Neutrophil (primary cell): Measurements from ENCODE around the gene SEPHS1.

ENCODE experiments used
- H3K27ac ChIP-seq: fragments of 200-600 bp; sonication (generic); 2 replicates; pipeline ENCODE4 v1.5.1; 2016; ENCODE audit warnings: mild to moderate bottlenecking, moderate library complexity
- H3K27me3 ChIP-seq: fragments of 200-600 bp; sonication (generic); 2 replicates; pipeline ENCODE4 v1.6.0; 2016; ENCODE audit warnings: mild to moderate bottlenecking
- H3K36me3 ChIP-seq: fragments of 200-600 bp; sonication (generic); 2 replicates; pipeline ENCODE4 v1.5.1; 2017
- H3K4me1 ChIP-seq, 2 experiments: fragments of 200-600 bp in 1 of 2; sonication (generic) in 1 of 2; 1 replicate in 1 of 2; 2 replicates in 1 of 2; pipeline versions ENCODE4 v1.5.1 to v1.6.1; 2013 to 2016; ENCODE audit warnings: low read depth in 1 of 2, low read length in 1 of 2, mild to moderate bottlenecking in 1 of 2, moderate library complexity in 1 of 2; ENCODE audit not compliant: control insufficient read depth in 1 of 2, insufficient read depth in 1 of 2
- H3K4me3 ChIP-seq, 2 experiments: fragments of 200-600 bp in 1 of 2; sonication (generic) in 1 of 2; 1 replicate in 1 of 2; 2 replicates in 1 of 2; pipeline ENCODE4 v1.5.1; 2013 to 2016; ENCODE audit warnings: low read depth in 1 of 2, low read length in 1 of 2, mild to moderate bottlenecking in 1 of 2, moderate library complexity in 1 of 2
- H3K9me3 ChIP-seq: fragments of 200-600 bp; sonication (generic); 2 replicates; pipeline ENCODE4 v1.5.1; 2016
- TF ChIP-seq, protein P1 (sequence below): fragments of 200-600 bp; sonication (generic); IDR thresholded peaks from 2 replicates; pipeline ENCODE4 v1.5.1; 2016; ENCODE audit warnings: antibody characterized with exemption

Gene SEPHS1

DNA sequence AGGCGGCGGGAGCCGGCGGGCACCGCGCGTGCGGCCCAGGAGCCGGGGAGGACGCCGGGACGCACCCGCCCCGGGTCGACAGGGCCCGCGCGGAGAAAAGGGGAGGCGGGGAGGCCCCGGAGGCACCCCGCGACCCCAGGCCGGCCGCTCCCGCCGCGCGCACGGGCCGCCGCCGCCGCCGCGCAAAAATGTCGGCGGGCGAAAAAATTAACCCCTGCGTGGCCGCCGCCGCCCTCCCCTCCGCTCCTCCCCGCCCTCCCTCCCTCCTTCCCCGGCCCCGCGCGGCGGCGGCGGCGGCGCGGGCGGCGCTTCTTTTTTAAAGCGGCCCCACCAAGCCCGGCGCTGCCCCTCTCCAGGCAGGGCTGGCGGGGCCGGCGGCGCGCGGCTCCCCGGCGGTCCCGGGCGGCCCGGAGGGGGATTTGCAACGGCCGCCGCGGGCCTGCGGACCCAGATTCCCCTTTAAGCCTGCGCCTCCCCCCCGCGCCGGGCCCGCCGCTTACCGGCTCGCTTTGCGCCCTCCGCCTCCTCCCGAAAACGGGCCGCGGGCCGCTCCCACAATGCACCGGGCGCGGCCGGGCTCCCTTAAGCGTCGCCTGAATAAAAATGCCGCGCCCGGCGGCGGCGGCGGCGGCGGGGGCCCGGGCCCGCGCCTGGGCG, 465 bp downstream of the SEPHS1 start:
- no peaks in the 10 kb centered on the region for H3K9me3 ChIP-seq
- TF ChIP-seq, protein P1, sequence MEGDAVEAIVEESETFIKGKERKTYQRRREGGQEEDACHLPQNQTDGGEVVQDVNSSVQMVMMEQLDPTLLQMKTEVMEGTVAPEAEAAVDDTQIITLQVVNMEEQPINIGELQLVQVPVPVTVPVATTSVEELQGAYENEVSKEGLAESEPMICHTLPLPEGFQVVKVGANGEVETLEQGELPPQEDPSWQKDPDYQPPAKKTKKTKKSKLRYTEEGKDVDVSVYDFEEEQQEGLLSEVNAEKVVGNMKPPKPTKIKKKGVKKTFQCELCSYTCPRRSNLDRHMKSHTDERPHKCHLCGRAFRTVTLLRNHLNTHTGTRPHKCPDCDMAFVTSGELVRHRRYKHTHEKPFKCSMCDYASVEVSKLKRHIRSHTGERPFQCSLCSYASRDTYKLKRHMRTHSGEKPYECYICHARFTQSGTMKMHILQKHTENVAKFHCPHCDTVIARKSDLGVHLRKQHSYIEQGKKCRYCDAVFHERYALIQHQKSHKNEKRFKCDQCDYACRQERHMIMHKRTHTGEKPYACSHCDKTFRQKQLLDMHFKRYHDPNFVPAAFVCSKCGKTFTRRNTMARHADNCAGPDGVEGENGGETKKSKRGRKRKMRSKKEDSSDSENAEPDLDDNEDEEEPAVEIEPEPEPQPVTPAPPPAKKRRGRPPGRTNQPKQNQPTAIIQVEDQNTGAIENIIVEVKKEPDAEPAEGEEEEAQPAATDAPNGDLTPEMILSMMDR: no peak
- H3K27ac ChIP-seq: peak overlapping the region; percentile 57
- H3K4me3 ChIP-seq: peak overlapping the region; percentile 63 to 71
- peaks cover 25 to 29% of the 10 kb centered on the region in 2 experiments for H3K4me1 ChIP-seq
- peaks cover 43% of the 10 kb centered on the region for H3K27me3 ChIP-seq
- no peaks in the 10 kb centered on the region for H3K36me3 ChIP-seq

DNA sequence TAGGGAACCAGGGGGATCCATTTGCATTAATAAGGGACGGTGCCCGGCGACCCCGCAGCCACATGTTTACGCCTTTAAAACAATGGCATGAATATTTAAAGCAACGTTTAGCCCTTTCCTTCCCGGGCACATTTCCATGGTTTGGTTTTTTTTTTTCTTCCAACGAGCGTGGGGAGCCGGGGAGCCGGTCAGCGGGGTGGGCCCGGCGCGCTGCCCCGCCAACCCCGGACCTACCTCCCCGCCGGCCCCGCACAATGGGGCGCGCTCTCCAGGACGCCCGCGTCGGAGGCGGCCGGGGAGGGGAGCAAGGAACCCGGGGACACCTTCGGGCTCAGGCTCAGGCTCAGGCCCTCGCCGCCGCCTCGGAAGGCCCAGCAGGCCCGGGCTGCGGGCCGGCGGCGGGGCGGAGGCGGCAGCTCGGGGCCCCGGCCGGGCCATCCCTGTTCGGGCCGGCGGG, 1.0 kb downstream of the SEPHS1 start:
- Histone ChIP-seq H3K27ac (no peak overlapping the region), H3K4me3 (peak overlapping the region; percentile 55 to 63), H3K27me3 (peaks cover 37% of the 10 kb centered on the region), H3K9me3 (no peaks in the 10 kb centered on the region), H3K36me3 (no peaks in the 10 kb centered on the region), H3K4me1 (peaks cover 25 to 29% of the 10 kb centered on the region in 2 experiments)
- TF ChIP-seq, protein P1: no peak

DNA sequence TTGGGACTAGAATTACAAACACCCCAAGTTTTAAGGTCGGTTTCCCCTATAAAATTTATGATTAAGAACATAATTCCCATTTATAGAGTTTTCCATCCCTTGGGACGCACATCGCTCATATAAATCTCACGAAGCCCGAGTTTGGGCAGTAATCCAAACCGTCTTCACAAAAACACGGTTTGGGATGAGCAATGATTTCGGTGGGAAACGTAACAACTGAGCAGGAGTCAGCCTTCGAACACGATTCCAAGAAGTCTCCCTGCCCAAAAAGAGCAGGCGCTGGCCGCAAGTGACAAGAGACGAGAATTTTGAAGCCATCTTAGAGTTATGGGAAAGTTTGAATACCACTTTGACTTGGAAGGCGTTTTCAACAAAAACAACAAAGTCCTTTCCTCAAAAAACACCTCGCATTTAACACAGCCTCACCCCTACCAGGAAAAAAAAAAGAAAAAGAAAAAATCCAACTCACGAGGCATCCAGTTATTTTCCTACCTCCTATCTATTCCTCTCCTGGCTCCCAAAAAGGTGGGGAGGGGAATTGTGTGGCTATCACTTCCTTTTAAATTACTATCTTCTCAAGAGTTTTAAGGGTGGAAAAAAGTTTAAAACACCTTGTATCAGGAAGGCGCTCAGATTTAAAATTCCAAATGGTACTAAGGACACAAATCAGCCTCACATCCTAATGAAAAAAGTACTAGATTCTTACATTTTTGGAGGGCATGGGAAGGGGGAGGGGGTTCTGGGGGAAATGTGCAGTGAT, 1.6 kb downstream of the SEPHS1 start:
- H3K4me1 ChIP-seq: peaks cover 25 to 29% of the 10 kb centered on the region in 2 experiments
- H3K27me3 ChIP-seq: peaks cover 31% of the 10 kb centered on the region

DNA sequence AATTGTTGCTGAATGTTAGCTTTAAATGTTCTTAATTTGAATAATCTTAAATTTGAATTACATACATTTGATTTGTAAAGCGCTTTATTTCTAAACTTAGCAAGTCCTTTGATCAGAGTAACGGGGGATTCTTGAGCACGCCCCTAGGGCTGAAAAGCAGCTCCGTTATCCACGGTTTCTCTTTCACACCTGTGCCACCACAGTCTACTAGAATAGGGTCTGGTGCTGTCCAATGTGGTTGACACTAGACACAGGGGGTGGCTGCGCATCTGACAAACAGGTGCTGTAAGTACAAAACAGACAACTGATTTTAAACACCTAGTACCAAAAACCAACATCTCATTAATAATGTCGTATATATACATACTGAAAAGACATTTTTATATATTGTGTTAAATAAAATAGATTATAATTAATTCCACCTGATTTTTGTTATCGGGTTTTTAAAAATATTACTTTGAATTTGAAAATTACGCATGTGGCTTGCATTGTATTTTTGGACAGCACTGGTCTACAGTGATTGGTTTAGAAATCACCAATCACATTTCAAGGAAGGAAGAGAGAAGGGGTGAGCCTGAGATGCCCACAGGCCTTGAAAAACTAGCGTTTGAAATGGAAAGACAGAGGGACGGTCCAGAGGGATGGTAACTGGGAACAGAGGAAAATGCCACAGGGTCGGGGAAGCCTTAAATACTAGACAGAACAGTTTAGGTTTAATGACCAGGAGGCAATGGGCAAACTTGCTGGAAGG, 7.3 kb downstream of the SEPHS1 start:
- Histone ChIP-seq H3K27ac (no peak overlapping the region), H3K4me3 (no peak overlapping the region)
- TF ChIP-seq, protein P1: no peak

More for the DNA sequence above, 1.6 kb downstream of the SEPHS1 start:
- TF ChIP-seq, protein P1: no peak
- no peaks in the 10 kb centered on the region for H3K36me3 ChIP-seq
- H3K4me3 ChIP-seq: peak overlapping the region; percentile 55 to 63
- H3K27ac ChIP-seq: no peak overlapping the region
- H3K9me3 ChIP-seq: no peaks in the 10 kb centered on the region

DNA sequence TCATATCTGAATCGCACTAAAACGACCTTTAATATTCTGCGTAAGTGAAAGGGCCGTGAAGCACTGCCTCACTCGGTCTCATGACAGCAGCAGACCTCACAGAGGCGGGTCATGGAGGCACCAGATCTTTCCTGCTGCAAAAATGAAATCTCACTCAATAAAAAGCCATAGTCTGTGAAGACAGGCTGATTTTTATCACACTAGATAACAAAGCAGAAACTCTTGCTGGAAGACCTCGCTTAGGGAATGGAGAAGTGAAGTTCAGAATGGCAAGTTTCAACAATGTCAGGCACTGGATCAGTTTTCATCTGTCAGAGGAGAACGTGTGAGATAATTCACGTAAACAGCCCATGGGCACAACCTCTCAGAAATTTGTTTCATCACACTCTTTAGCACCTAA, 8.0 kb downstream of the SEPHS1 start:
- H3K9me3 ChIP-seq: no peaks in the 10 kb centered on the region
- H3K4me3 ChIP-seq: no peak overlapping the region
- H3K36me3 ChIP-seq: peaks cover 21% of the 10 kb centered on the region
- TF ChIP-seq, protein P1: no peak
- H3K4me1 ChIP-seq: no peaks in the 10 kb centered on the region
- no peaks in the 10 kb centered on the region for H3K27me3 ChIP-seq
- H3K27ac ChIP-seq: no peak overlapping the region

More for the DNA sequence above, 7.3 kb downstream of the SEPHS1 start:
- Histone ChIP-seq H3K9me3 (no peaks in the 10 kb centered on the region), H3K36me3 (peaks cover 17% of the 10 kb centered on the region), H3K27me3 (no peaks in the 10 kb centered on the region), H3K4me1 (no peaks in the 10 kb centered on the region)
